ENCODE measurements around the gene KIF1B.

KIF1B gene, protein sequence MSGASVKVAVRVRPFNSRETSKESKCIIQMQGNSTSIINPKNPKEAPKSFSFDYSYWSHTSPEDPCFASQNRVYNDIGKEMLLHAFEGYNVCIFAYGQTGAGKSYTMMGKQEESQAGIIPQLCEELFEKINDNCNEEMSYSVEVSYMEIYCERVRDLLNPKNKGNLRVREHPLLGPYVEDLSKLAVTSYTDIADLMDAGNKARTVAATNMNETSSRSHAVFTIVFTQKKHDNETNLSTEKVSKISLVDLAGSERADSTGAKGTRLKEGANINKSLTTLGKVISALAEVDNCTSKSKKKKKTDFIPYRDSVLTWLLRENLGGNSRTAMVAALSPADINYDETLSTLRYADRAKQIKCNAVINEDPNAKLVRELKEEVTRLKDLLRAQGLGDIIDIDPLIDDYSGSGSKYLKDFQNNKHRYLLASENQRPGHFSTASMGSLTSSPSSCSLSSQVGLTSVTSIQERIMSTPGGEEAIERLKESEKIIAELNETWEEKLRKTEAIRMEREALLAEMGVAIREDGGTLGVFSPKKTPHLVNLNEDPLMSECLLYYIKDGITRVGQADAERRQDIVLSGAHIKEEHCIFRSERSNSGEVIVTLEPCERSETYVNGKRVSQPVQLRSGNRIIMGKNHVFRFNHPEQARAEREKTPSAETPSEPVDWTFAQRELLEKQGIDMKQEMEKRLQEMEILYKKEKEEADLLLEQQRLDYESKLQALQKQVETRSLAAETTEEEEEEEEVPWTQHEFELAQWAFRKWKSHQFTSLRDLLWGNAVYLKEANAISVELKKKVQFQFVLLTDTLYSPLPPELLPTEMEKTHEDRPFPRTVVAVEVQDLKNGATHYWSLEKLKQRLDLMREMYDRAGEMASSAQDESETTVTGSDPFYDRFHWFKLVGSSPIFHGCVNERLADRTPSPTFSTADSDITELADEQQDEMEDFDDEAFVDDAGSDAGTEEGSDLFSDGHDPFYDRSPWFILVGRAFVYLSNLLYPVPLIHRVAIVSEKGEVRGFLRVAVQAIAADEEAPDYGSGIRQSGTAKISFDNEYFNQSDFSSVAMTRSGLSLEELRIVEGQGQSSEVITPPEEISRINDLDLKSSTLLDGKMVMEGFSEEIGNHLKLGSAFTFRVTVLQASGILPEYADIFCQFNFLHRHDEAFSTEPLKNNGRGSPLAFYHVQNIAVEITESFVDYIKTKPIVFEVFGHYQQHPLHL (N-terminal part only)

DNA sequence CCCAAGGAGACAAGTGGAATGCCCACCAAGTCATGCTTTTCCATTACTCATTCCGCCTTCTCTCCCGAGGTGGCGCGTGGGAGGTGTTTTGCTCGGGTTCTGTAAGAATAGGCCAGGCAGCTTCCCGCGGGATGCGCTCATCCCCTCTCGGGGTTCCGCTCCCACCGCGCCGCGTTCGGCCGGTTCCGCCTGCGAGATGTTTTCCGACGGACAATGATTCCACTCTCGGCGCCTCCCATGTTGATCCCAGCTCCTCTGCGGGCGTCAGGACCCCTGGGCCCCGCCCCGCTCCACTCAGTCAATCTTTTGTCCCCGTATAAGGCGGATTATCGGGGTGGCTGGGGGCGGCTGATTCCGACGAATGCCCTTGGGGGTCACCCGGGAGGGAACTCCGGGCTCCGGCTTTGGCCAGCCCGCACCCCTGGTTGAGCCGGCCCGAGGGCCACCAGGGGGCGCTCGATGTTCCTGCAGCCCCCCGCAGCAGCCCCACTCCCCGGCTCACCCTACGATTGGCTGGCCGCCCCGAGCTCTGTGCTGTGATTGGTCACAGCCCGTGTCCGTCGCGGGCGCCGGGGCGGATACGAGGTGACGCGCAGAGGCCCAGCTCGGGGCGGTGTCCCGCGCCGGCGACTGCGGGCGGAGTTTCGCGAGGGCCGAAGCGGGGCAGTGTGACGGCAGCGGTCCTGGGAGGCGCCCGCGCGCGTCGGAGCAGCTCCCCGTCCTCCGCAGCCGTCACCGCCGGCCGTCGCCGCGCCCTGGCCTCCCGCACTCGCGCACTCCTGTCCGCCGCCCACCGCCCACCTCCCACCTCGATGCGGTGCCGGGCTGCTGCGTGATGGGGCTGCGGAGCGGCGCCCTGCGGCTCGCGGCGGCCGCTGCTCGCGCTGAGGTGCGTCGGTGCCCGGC, at the start of gene KIF1B:
Gene KIF1B, plus strand, starts transcription at position 666 of the 906 bp plus-strand sequence. CDS start 21,759 bp downstream, outside the sequence.
- peak; percentile 96 for DNase-seq

DNA sequence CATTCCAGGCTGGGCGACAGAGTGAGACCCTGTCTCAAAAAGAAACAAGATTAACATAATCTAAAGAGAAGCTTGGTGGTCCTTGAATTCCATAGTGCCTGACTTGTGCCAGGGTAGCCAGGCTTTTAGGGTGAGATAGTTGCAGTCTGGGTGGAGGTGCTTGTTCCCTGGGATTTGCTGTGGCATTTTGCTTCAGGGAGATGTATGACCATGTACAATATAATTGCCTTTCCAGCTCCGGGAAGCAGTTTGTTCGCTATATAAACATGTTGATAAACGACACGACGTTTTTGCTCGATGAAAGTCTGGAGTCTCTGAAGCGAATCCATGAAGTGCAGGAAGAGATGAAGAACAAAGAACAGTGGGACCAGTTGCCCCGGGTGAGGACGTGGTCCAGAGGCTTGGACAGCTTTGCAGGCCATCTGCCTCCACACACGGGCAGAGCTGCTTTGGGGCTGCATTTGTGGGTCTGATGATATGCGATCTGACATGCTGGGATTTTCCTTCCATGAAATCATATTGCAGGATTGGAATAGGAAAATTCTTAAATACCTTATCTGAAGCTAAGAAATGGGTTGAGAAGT, 49.4 kb upstream of the KIF1B start:
- DNase-seq = no peak

DNA sequence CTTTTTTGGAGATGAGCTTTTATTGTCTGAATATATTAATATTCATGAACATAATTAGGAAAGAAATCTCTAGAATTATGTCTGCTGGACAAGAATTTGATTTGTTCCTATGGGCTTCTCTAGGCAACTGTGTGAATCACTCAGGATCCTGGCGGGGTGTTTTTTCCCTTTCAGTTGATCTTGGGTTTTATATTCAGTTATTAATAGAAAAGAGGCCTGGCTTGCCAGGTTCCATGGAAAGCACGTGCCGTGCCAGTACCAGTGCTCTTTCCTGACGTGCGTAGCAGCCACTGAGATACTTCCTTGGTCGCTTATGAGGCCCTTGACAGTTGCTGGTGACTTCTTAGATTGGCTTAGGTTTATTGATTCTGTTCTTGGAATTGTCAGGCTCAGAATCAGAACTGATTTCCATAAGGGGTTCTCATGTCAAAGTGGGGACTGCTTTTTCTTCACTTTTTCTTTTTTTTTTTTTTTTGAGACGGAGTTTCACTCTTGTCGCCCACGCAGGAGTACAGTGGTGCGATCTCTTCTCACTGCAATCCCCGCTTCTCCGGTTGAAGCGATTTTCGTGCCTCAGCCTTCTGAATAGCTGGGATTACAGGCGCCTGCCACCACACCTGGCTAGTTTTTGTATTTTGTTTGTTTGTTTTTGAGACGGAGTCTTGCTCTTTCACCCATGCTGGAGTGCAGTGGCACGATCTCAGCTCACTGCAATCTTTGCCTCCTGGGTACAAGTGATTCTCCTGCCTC, 48.7 kb upstream of the KIF1B start:
- DNase-seq = no peak

DNA sequence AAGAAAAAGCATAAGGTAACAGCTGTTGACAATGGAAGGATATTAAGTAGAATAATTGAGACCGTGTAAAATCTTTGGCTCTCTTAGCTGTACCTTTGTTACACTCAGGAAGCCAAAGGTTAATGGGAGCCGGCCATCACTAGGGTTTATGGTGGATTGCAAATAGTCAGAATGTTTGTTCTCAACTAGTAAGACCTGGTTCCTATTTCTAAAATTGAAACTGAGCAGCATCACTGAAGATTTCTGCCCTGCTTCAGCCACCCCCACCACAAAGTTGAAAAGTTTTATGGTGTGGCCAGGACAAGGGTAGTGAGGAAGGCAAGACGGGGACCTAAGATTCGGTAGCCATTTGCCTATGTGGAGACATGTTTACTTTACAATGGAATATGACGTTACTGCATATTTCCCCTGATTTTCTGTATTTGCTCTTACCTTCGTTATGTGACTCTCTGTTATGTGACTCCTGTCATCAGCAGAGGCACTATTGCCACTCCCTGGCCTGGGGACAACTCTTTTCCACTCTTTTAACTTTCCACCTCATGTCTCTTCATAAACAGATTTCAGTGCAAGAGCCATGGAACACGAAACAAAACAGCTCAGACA, 41.4 kb upstream of the KIF1B start:
- no peak for DNase-seq

DNA sequence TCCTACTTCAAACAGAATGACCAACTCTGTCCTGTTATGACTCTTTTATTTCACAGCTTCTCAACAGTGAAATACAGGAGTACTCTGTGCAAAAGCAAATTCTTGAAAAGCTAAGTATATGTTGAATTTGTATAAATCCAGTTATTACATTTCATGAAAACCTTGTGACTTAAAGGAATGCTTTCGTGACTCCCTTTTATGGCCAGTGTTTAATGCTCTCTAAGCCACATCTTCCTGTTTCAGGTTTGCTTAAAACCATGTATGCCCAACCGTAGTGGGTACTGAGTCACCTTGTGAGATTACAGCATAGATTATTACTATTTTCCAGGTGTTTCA, 40.2 kb upstream of the KIF1B start:
- no peak for DNase-seq

DNA sequence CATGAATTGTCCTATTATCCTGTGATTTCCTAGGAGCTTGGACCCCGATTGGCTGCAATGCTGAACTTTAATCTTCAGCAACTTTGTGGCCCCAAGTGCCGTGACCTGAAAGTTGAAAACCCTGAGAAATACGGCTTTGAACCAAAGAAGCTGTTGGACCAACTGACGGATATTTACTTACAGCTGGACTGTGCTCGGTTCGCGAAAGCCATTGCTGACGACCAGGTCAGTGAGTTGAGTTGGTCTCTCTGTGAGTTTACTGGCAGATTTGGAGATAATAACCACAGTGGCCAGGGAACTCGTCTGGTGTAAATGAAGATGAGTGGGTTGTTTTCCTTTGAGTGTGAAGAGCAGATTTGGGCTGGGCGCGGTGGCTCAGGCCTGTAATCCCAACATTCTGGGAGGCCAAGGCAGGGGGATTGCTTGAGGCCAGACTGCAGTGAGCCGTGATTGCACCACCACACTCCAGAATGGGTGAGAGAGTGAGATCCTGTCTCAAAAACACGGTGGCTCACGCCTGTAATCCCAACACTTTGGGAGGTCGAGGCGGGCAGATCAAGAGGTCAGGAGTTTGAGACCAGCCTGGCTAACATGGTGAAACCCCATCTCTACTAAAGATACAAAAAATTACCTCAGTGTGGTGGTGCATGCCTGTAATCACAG, 39.1 kb upstream of the KIF1B start:
- no peak for DNase-seq

DNA sequence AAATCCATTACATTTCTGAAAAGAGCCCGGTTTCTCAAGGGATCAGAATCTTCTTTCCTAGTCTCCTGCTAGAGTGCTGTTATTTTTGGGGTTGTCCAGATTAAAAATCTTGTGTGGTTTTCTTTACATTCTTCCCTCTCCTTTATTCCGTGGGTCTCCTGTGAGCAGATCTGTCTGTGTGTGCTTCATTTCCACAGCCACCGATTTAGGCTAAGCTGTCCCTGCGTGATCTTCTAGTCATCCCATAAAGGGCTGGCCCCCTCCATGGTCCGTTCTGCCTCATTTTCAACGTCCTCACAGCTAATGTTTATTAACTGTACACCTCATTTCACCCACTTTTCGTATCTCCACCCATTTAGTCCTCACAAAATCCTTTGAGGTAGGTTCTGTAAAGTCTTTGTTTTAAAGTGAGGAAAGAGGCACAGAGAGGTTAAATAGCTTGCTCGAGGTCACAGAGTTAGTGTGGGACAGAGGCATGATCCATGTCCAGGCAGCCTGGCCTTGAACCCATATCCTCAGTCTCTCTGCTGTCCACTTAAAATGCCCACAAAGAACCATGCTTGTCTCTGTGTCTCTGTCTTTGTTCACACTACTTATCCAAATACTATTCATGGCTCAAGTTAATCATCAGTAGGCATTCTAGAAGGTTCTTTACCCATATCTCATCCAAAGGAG, 38.2 kb upstream of the KIF1B start:
- no peak for DNase-seq

DNA sequence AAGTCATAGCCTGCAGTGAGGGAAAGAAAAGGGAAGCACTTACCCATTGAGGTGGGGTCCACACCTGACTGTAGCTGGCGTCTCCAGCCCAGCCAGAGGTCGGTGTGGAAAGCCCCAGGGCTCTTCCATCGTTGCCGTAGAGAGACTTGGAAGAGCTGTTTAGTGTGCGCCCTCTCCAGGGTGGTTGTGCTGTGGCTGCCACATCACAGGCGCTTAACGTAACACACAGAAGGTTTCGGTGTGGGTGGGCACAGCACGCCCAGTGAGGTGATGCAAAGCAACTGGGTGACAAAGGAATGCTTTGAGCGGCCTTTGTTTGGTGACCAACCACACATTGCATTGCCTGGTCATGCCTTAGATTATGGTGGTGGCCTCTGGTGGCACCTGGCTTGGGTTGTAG, 36.8 kb upstream of the KIF1B start:
- DNase-seq = no peak

DNA sequence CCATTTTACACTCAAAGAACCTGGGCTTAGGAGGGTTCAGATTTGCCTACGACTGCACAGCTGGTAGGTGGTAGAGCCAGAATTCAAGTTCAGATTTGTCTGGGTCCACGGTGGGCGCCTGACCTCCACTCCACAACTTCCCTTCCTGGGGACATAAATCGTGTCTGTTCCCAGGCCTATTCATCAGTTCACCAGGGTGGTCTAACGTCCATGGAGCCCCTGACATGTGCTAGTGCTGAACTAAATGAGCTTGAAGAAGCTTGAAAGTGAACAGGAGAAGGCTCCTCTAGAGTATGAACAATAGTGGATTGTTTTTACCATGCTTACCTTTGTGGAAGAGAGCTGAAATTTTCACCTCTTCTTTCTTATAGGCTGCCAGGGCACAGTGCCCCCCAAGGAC, 32.5 kb upstream of the KIF1B start:
- DNase-seq = no peak

DNA sequence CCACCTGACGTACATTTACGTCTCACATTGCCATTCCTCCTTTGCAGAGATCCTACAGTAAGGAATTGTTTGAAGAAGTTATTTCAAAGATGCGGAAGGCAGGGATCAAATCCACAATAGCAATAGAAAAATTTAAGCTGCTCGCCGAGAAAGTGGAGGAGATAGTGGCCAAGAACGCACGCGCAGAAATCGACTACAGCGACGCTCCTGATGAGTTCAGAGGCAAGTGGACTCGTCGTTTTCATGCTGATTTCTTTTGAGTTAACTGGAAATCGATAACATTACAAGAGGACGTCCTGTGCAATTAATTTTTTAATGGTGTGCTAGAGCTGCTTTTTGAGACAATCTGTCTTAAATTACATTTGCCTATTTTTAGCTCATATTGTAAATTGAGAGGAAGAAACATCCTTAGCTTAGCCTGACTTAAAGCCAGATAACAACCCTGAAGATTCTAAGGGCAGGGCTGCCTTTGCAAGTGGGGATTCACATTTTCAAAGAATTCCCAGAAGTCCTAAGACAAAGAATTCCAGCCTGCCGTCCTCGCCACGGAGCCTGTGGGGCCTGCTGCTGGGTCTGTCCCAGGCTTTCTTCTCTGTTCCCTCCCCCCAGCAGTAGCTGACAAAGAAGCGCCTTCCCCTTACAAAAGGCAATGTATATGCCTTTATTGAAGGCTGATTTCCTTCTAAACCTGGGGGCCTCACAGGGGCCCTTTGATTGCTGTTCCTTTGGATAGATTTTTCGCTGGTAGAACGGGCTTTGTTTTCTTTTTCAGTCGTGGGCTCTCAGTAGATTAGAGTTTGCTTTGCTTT, 31.6 kb upstream of the KIF1B start:
- no peak for DNase-seq

DNA sequence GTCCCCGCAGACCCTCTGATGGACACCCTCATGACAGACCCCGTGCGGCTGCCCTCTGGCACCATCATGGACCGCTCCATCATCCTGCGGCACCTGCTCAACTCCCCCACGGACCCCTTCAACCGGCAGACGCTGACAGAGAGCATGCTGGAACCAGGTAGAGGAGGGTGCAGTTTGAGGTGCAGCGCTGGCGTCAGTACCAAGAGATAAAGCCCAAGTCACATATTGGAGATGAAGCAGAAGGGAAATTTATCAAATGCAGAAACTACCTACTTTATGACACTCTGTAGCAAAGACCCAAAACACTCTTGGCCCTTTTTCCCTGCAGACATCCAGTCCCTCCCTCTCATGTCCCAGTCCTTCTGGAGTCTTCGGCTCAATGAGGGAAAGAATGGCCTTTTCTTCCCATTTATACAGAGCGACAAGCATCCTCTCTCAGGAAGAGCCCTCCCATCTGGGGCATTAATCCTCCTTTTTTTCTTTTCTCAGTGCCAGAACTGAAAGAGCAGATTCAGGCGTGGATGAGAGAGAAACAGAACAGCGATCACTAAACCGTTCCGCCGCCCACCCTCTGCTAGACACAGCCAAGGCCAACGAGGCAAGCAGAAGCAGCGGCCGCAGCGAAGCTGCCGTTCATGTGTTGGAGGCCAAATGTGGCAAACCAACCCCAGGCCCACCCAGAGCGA, 30.8 kb upstream of the KIF1B start:
- no peak for DNase-seq

DNA sequence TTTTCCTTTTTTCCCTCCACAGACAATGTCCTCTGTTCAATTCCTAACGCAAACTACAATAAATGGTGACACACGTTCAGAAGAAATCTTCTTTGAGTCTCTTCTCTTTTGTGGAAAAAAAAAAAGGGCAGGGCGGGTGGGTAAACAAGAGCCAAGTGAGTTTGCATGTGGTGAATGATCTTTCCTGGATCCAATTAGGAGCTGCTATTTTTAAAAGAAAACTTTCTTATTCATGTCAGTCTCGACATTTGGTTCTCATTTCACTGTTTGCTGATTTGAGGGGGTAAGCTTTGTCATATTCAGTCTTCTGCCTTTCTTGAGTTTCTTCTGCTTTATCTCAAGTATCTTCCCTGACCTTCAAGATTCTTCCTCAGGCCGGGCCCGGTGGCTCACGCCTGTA, 29.2 kb upstream of the KIF1B start:
- DNase-seq = no peak

DNA sequence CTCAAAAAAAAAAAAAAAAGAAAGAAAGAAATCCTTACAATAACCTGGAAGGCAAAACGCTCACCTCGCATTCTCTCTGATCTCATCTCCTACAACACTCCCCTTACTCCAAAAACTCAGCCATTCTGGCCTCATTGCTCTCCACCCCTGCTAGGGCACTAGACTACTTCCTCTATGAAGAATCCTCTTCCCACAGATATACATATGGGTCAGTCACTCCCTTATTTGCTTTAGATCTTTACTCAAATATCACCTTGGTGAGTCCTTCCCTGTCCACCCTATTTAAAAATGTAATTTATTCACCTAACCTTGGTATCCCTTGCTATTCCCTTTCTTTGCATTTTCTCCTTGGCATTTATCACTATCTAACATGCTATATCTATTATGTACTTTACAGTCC, 24.6 kb upstream of the KIF1B start:
- DNase-seq = no peak

DNA sequence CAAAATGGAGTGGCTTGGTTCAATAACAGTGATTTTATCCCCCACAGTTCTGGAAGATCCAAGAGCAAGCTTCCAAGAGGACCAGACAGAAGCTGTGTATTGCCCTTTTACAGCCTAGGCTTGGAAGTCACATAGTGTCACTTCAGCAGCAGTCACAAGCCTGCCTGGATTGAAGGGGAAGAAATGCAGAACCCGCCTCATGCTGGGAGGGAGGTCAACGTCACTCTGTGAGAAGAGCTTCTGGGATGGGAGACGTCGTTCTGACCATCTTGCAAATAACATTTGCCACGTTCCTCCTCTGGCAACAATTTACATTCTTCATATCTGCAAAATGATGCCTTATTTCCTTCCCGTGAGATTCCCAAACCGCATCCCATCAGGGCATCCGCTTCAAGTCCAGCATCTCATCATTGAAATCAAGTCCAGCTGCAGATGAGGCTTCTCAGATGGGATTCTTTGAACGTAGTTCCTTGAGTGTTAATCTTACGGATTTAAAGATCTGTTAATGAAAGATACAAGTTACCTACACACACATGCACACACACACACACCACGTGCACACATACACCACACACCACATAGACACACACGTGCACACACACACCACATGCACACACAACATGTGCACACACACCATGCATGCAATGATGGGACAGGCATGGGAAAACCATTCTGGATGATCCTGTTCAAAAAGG, 23.9 kb upstream of the KIF1B start:
- DNase-seq = no peak

DNA sequence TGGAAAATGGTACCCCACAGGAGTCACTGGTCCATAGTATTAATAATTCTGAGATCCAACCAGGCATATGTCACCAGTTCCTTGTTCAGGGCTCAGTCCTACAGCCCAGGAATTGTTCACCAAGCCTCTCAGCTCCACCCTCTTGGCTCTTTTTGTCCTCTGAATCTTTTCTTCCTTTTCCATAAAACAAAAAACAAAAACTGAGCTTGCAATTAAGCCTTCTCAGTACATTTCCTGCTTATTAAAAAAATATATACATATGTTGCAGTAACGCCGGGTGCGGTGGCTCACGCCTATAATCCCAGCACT, 23.4 kb upstream of the KIF1B start:
- DNase-seq = no peak

DNA sequence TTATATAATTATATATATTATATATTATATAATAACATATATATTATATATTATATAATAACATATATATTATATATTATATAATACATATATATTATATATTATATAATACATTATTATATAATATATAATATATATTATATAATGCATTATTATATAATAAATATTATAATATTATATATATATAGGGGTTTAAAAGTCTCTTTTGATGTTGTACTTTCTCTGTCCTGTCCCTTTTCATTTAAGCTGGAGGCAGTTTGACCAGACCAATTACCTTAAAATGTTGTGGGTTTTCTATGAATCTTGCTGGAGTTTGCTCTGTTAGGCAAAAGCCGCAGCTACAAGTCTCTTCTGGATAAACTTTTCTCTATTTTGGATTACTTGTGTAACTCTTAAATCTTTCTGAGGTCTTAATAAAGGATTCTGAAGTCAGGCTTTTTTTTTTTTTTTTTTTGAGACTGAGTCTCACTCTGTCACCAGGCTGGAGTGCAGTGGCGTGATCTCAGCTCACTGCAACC, 22.2 kb upstream of the KIF1B start:
- DNase-seq = no peak

DNA sequence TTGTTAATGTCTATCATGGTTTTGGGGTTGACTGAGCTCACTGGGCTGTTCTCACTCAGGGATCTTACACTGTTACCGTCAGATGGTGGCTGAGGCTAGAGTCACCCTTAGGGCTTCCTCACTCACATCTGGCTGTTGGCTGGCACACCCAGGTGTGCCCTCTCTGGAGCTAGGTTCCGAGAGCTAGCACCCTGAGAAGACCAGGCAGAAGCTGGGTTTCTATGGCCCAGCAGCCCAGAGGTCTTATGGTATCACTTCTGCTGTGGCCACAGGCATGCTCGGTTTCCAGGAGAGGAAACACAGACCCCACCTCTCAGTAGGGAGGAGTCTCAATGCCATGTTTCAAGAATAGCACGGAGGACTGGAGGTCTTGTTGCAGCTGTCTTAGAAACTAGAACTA, 20.7 kb upstream of the KIF1B start:
- DNase-seq = no peak

DNA sequence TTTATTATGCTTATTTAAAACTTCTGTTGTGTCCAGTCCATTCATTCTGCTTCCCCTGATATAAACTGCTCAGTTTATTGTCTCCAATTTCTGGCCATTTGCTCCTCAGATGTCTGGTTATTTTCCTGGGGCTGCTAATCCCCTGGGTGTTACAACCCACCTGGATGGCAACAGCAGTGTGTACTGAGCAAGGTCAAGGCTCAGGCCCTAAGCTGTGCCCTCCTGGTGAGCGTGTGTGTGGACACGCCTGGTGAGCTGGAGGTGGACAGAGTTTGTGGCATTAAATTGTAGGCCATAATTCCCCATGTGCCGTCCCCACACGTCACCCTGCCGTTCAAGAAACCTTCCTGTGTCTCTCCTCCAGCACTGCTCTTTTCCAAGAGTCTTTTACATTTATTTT, 18.1 kb upstream of the KIF1B start:
- DNase-seq = no peak
